K562 (cell line): ENCODE data around the gene PTGIS. TPM values are rescaled to one million over a fixed set of nuclear protein-coding genes. Genes with fewer than 3 reads are reported as not detected.

Experiments used
- ATF3 ChIP-seq, 2 experiments: fragments of 450-650 bp in 1 of 2; sonication (generic) in 1 of 2; formaldehyde crosslinking in 1 of 2; IDR thresholded peaks in 1 of 2; conservative IDR thresholded peaks in 1 of 2; 2 replicates each; pipeline versions ENCODE4 v1.6.1 to v1.8.1; 2016 to 2023; ENCODE audit warnings: mild to moderate bottlenecking in 2 of 2, moderate library complexity in 2 of 2, inconsistent platforms in 1 of 2, missing genetic modification reagents in 1 of 2
- CTCFL ChIP-seq: IDR thresholded peaks from 2 replicates; pipeline ENCODE4 v1.6.1; 2011; ENCODE audit warnings: borderline replicate concordance, low read depth, mild to moderate bottlenecking, moderate library complexity, low read length; ENCODE audit not compliant: insufficient read depth, poor library complexity, severe bottlenecking
- CXXC5 ChIP-seq: fragments of 250-450 bp; sonication (Bioruptor Pico); IDR thresholded peaks from 2 replicates; pipeline ENCODE4 v1.8.0; 2022; ENCODE audit warnings: inconsistent platforms, mild to moderate bottlenecking, moderate library complexity
- ERF ChIP-seq: fragments of 450-650 bp; formaldehyde crosslinking; IDR thresholded peaks from 2 replicates; pipeline ENCODE4 v1.4.0; 2020; ENCODE audit warnings: mild to moderate bottlenecking, mixed read lengths
- FOXK1 ChIP-seq: sonication (generic); formaldehyde crosslinking; IDR thresholded peaks from 2 replicates; pipeline ENCODE4 v1.8.0; 2022; ENCODE audit warnings: missing genetic modification reagents, mild to moderate bottlenecking, borderline replicate concordance
- GABPB1 ChIP-seq: sonication (generic); formaldehyde crosslinking; IDR thresholded peaks from 2 replicates; pipeline ENCODE4 v1.8.0; 2022; ENCODE audit warnings: mild to moderate bottlenecking, missing genetic modification reagents
- HOXB6 ChIP-seq: fragments of 250-450 bp; sonication (Bioruptor Pico); IDR thresholded peaks from 2 replicates; pipeline ENCODE4 v1.5.1; 2022; ENCODE audit warnings: mild to moderate bottlenecking, borderline replicate concordance
- MNT ChIP-seq, 2 experiments: fragments of 450-650 bp; conservative IDR thresholded peaks; 2 replicates each; pipeline ENCODE4 v1.6.1; 2017; ENCODE audit warnings: mild to moderate bottlenecking in 2 of 2, moderate library complexity in 2 of 2
- NCOA1 ChIP-seq: fragments of 450-650 bp; IDR thresholded peaks from 2 replicates; pipeline ENCODE4 v1.6.1; 2016; ENCODE audit warnings: low read depth
- NR2C1 ChIP-seq, 2 experiments: fragments of 450-650 bp; IDR thresholded peaks; 2 replicates each; pipeline ENCODE4 v1.6.1; 2017; ENCODE audit warnings: mild to moderate bottlenecking in 2 of 2, antibody characterized with exemption in 1 of 2, inconsistent platforms in 1 of 2, missing compliant biosample characterization in 1 of 2, missing genetic modification characterization in 1 of 2
- NR2C2 ChIP-seq, 2 experiments: fragments of 200-800 bp in 1 of 2; sonication (Bioruptor generic) in 1 of 2; sonication (generic) in 1 of 2; formaldehyde crosslinking in 1 of 2; IDR thresholded peaks; 2 replicates each; pipeline versions ENCODE4 v1.6.1 to v1.8.0; 2016 to 2022; ENCODE audit warnings: mild to moderate bottlenecking in 1 of 2, missing compliant biosample characterization in 1 of 2, missing genetic modification characterization in 1 of 2, missing genetic modification reagents in 1 of 2
- PTRF ChIP-seq: fragments of 450-650 bp; IDR thresholded peaks from 2 replicates; pipeline ENCODE4 v1.6.1; 2016; ENCODE audit warnings: mild to moderate bottlenecking, missing genetic modification characterization, missing compliant biosample characterization
- RCOR1 ChIP-seq, 2 experiments: IDR thresholded peaks; 2 replicates each; pipeline ENCODE4 v1.6.1; 2012; ENCODE audit warnings: low read depth in 2 of 2, low read length in 2 of 2, borderline replicate concordance in 1 of 2, improper control_type of control experiment in 1 of 2
- SP1 ChIP-seq: sonication (generic); formaldehyde crosslinking; IDR thresholded peaks from 2 replicates; pipeline ENCODE4 v1.8.1; 2022; ENCODE audit warnings: mild to moderate bottlenecking, missing genetic modification reagents
- TOE1 ChIP-seq, 2 experiments: fragments of 450-650 bp in 1 of 2; sonication (generic) in 1 of 2; formaldehyde crosslinking in 1 of 2; IDR thresholded peaks; 2 replicates each; pipeline versions ENCODE4 v1.7.1 to v1.8.0; 2016 to 2022; ENCODE audit warnings: borderline replicate concordance in 2 of 2, mild to moderate bottlenecking in 2 of 2, antibody characterized with exemption in 1 of 2, inconsistent platforms in 1 of 2, low read depth in 1 of 2, missing genetic modification reagents in 1 of 2, moderate library complexity in 1 of 2
- XRCC5 ChIP-seq: fragments of 200-400 bp; formaldehyde crosslinking; IDR thresholded peaks from 2 replicates; pipeline ENCODE4 v1.6.1; 2017; ENCODE audit warnings: low read depth, mild to moderate bottlenecking, low read length
- ZBTB7A ChIP-seq: IDR thresholded peaks from 2 replicates; pipeline ENCODE4 v1.6.1; 2011; ENCODE audit warnings: low read depth, mild to moderate bottlenecking, low read length, moderate library complexity, borderline replicate concordance; ENCODE audit not compliant: control insufficient read depth
- ZEB2 ChIP-seq: fragments of 450-650 bp; IDR thresholded peaks from 2 replicates; pipeline ENCODE4 v1.6.1; 2016
- ZFP91 ChIP-seq: sonication (generic); formaldehyde crosslinking; IDR thresholded peaks from 2 replicates; pipeline ENCODE4 v1.8.0; 2022; ENCODE audit warnings: mild to moderate bottlenecking, missing genetic modification reagents
- ZNF175 ChIP-seq: fragments of 200-800 bp; sonication (Bioruptor generic); IDR thresholded peaks from 2 replicates; pipeline ENCODE4 v1.6.1; 2016; ENCODE audit warnings: low read depth, mild to moderate bottlenecking, missing genetic modification characterization, missing compliant biosample characterization
- ZZZ3 ChIP-seq: fragments of 450-650 bp; IDR thresholded peaks from 2 replicates; pipeline ENCODE4 v1.6.1; 2016; ENCODE audit warnings: antibody characterized with exemption, mild to moderate bottlenecking, moderate library complexity
- polyA plus RNA-seq, 8 experiments: library from polyadenylated mRNA; depleted of rRNA in 4 of 8; stranded (reverse) in 5 of 8; unstranded in 3 of 8; fragments of >200 nt; fragmentation: Nextera tagmentation in 2 of 8; fragmentation: Illumina TruSeq in 1 of 8; extraction: Ambion mirVana in 2 of 8; extraction: Trizol in 1 of 8; gene quantifications; 2 replicates each; pipeline versions ENCODE4 v1.2.1 to v1.2.3, GENCODE V29; 2011 to 2014; ENCODE audit warnings: inconsistent platforms in 1 of 8, missing spikeins in 1 of 8
- total RNA-seq, 7 experiments: library from RNA; depleted of rRNA in 6 of 7; stranded (reverse); fragments of >200 nt in 6 of 7; fragmentation: Illumina TruSeq in 2 of 7; extraction: Trizol in 2 of 7; gene quantifications; 2 replicates each; pipeline versions ENCODE4 v1.2.1 to v1.2.3, GENCODE V29; 2011 to 2021; ENCODE audit warnings: low replicate concordance in 1 of 7

PTGIS gene
- total and polyA plus RNA-seq, 9 of the 15 experiments (the other 6 are each of a cell fraction or from before 2014, with no cell fraction given) = not detected

GRCh38 chr20:49482621-49483017 is 85.3 kb downstream of the PTGIS start, which contains the start of gene KCNB1 (continued):
- TF ChIP-seq NR2C1 (IDR thresholded peaks at IDR 0.05) (no peak), NR2C1 (tag; IDR thresholded peaks at IDR 0.05) (no peak), CTCFL (no peak), HOXB6 (CRISPR knock-in tag) (no peak), XRCC5 (0 out of 2 replicates have a peak, but pooled peaks have one; percentile 34), MNT (conservative IDR thresholded peaks at IDR 0.05) (no peak), ZFP91 (CRISPR knock-in tag) (no peak), SP1 (CRISPR knock-in tag) (no peak), ERF (no peak), ZEB2 (no peak), CXXC5 (CRISPR knock-in tag) (peak; percentile 50), ZZZ3 (no peak), FOXK1 (CRISPR knock-in tag) (no peak), TOE1 (IDR thresholded peaks at IDR 0.05; ENCODE audit: borderline replicate concordance) (no peak), TOE1 (CRISPR knock-in tag; IDR thresholded peaks at IDR 0.05; ENCODE audit: borderline replicate concordance, low read depth) (no peak), RCOR1 (IDR thresholded peaks at IDR 0.05; ENCODE audit: borderline replicate concordance in 1 of 2, low read depth in 2 of 2, low read length in 2 of 2) (peak in 1 of 2 experiments; percentile 17; a peak in 1 of 4 replicates), ZNF175 (CRISPR knock-in tag) (no peak), NCOA1 (peak; percentile 51; the same call in 1 of the 2 replicates), ATF3 (IDR thresholded peaks at IDR 0.05) (no peak), ATF3 (CRISPR knock-in tag; conservative IDR thresholded peaks at IDR 0.05) (no peak), PTRF (tag) (no peak), NR2C2 (CRISPR knock-in tag; IDR thresholded peaks at IDR 0.05) (0 out of 2 replicates have a peak, but pooled peaks have one; percentile 18), NR2C2 (tag; IDR thresholded peaks at IDR 0.05) (no peak), GABPB1 (CRISPR knock-in tag) (no peak), ZBTB7A (peak; percentile 71)
